Fibroblast of pulmonary artery (primary cell): ENCODE results near the gene KRT83.

ENCODE experiments used
- DNase-seq: peaks from one replicate; pipeline ENCODE4 v3.0.0-alpha.2; 2010; ENCODE audit warnings: low read depth
- H3K4me3 ChIP-seq: replicated peaks from 2 replicates; pipeline ENCODE4 v1.5.1; 2011; ENCODE audit warnings: low read depth, mild to moderate bottlenecking, control low read depth, low read length, moderate library complexity
- CTCF ChIP-seq: IDR thresholded peaks from 2 replicates; pipeline ENCODE4 v1.5.1; 2011; ENCODE audit warnings: mild to moderate bottlenecking, control low read depth, low read length, inconsistent platforms; ENCODE audit errors: missing control alignments

Gene KRT83

GRCh38 chr12:52341066-52341580 is 19.9 kb upstream of the KRT83 start:
- H3K4me3 ChIP-seq, result no peak overlapping the region
- TF ChIP-seq CTCF, result no peak
- DNase-seq, result no peak

- H3K4me3 ChIP-seq, result no peak overlapping the region
- TF ChIP-seq CTCF, result no peak
- no peak for DNase-seq
Observed at GRCh38 chr12:52338241-52338960, 17.2 kb upstream of the KRT83 start.

- DNase-seq, result no peak
- H3K4me3 ChIP-seq, result no peak overlapping the region
- no peak for TF ChIP-seq CTCF
Observed at GRCh38 chr12:52337054-52337453, 15.9 kb upstream of the KRT83 start.

GRCh38 chr12:52336641-52337040 is 15.4 kb upstream of the KRT83 start:
- no peak for TF ChIP-seq CTCF
- H3K4me3 ChIP-seq, result no peak overlapping the region
- no peak for DNase-seq

GRCh38 chr12:52335598-52336262 is 14.5 kb upstream of the KRT83 start:
- no peak for DNase-seq
- H3K4me3 ChIP-seq, result no peak overlapping the region
- TF ChIP-seq CTCF, result no peak

- TF ChIP-seq CTCF, result no peak
Observed at GRCh38 chr12:52334185-52334584, 13.0 kb upstream of the KRT83 start.

More at GRCh38 chr12:52334185-52334584, 13.0 kb upstream of the KRT83 start:
- no peak for DNase-seq
- H3K4me3 ChIP-seq, result no peak overlapping the region
